Measurements from ENCODE around the gene CPTP. TPM values are rescaled to one million over a fixed set of nuclear protein-coding genes. Genes with fewer than 3 reads are reported as not detected.

CPTP gene
- total and polyA plus RNA-seq, 2 of the 13 experiments (the other 11 are each of a cell fraction or from before 2014, with no cell fraction given), result 5.5 to 9.3 TPM

GRCh38 chr1:1374929-1375662 lies 50.5 kb downstream of the CPTP start, which contains the start of gene AURKAIP1 (continued):
- TF ChIP-seq ZBTB25 (CRISPR knock-in tag; IDR thresholded peaks at IDR 0.05), result peak; percentile 99
- TF ChIP-seq KDM1A (CRISPR knock-in tag; IDR thresholded peaks at IDR 0.05), result no peak; the same call in 1 of the 2 replicates
- TF ChIP-seq NCOA2 (CRISPR knock-in tag; IDR thresholded peaks at IDR 0.05), result peak; percentile 65
- TF ChIP-seq PHB2 (IDR thresholded peaks at IDR 0.05; ENCODE audit: partially characterized antibody), result no peak

DNA sequence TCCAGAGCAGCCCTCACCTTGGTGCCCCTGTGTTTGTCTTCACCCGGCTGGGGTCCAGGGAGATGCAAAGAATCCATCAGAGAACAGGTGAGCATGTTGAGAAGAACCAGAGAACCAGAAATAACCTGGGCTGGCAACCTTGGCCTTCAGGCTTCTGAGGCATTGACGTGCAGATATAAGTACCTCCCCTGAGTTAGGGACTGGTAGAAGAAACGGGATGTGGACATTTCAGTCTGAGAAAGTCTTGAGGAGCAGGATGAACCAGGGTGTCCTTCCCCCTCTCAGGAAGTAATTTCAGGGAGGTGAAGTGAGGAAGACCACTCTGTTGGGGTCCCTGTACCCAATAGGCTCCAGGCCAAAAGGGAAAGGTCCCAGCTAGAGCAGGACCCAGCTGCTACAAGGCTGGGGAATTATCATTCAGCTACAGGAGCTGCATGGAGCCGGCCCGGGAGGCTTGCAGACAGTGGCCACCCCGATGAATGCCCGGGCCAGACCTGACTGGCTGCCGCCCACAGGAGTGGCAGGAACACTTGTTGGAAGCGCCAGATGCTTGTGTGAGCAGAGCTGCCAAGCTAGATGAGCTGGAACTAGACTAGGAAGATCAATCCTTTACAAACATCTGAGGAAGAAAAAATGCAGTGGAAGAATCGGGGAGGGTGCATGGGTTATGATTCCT lies 52.1 kb downstream of the CPTP start:
- H3K36me3 ChIP-seq (replicated peaks in 1 of 2; ENCODE audit: control insufficient read depth in 1 of 2, insufficient read depth in 2 of 2, low read length in 2 of 2), result peaks cover 0 to 2% of the 10 kb centered on the region in 2 experiments; a peak in 1 of 5 replicates
- CTCF ChIA-PET (ENCODE audit: low intra/inter-chr PET ratio, low total read pairs), result no interaction called here
- peaks cover 19% of the 10 kb centered on the region for H3K79me2 ChIP-seq (ENCODE audit: insufficient read depth, low read length)
- H3K4me2 ChIP-seq (ENCODE audit: low read depth, low read length), result peak overlapping the region; percentile 100
- ATAC-seq, result no peak
- H3K9ac ChIP-seq (ENCODE audit: insufficient read depth, low read depth, low read length), result peak overlapping the region; percentile 98
- intact Hi-C loops (cut with micrococcal nuclease; ENCODE audit: unreplicated experiment), result loop anchor here (2.0 kb wide), 1 partner anchor 22 kb away; the partner anchor contains the start of gene CCNL2
- H3K9me3 ChIP-seq (ENCODE audit: low read length), result no peaks in the 10 kb centered on the region
- in situ Hi-C loops (cut with HindIII; ENCODE audit: extremely low pct_ligation_motif_present, low pct_unique_long_range_greater_than_20kb), result no loop called here
- peak overlapping the region; percentile 79 for H3K27ac ChIP-seq (ENCODE audit: extremely low read length, insufficient read depth, low read length)
- DNase-seq (ENCODE audit: low spot score), result no peak
- H3K4me3 ChIP-seq (replicated peaks in 1 of 3; ENCODE audit: insufficient read depth in 1 of 3, low read depth in 2 of 3, low read length in 3 of 3), result peak overlapping the region; percentile 70 to 79 (median 74); a peak in 5 of 6 replicates
- no peaks in the 10 kb centered on the region; a peak in 1 of 5 replicates for H3K27me3 ChIP-seq (ENCODE audit: control insufficient read depth in 1 of 2, insufficient read depth in 2 of 2, low read length in 2 of 2)
- peaks cover 33% of the 10 kb centered on the region for H3K4me1 ChIP-seq (ENCODE audit: insufficient read depth, low read length)
- no peaks in the 10 kb centered on the region for H4K20me1 ChIP-seq (ENCODE audit: insufficient read depth, low read length)
- WGBS (ENCODE audit: low lambda C conversion rate), result 68% methylated on average over 10 of the region's 10 CpGs
- no peak for FAIRE-seq
- BruUV-seq (replicated peaks), result no TSS peak
- H2AFZ ChIP-seq (ENCODE audit: low read length), result no peak overlapping the region
- POLR2A ChIA-PET, result interaction anchor here (0.7 to 3.2 kb wide), 11 partner anchors 12 to 62 kb away, joined by 3 to 35 read pairs (median 15); partner anchors contain the start of genes CCNL2, DVL1 and MRPL20
- TF ChIP-seq GRHL1 (CRISPR knock-in tag; conservative IDR thresholded peaks at IDR 0.05), result no peak
- TF ChIP-seq ZNF274 (CRISPR knock-in tag; IDR thresholded peaks at IDR 0.05), result 0 out of 2 replicates have a peak, but pooled peaks have one; percentile 25
- TF ChIP-seq ZHX2 (IDR thresholded peaks at IDR 0.05; ENCODE audit: low read depth), result no peak
- TF ChIP-seq ZHX2 (CRISPR knock-in tag; IDR thresholded peaks at IDR 0.05; ENCODE audit: borderline replicate concordance), result no peak
- 0 out of 4 replicates have a peak, but pooled peaks of 1 of the 2 experiments have one; percentile 2 for TF ChIP-seq POLR2A (IDR thresholded peaks at IDR 0.05; ENCODE audit: insufficient read depth in 1 of 2, low read depth in 2 of 2, low read length in 2 of 2)
- TF ChIP-seq, protein P1, sequence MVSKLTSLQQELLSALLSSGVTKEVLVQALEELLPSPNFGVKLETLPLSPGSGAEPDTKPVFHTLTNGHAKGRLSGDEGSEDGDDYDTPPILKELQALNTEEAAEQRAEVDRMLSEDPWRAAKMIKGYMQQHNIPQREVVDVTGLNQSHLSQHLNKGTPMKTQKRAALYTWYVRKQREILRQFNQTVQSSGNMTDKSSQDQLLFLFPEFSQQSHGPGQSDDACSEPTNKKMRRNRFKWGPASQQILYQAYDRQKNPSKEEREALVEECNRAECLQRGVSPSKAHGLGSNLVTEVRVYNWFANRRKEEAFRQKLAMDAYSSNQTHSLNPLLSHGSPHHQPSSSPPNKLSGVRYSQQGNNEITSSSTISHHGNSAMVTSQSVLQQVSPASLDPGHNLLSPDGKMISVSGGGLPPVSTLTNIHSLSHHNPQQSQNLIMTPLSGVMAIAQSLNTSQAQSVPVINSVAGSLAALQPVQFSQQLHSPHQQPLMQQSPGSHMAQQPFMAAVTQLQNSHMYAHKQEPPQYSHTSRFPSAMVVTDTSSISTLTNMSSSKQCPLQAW (CRISPR knock-in tag; IDR thresholded peaks at IDR 0.05), result 0 out of 2 replicates have a peak, but pooled peaks have one; percentile 59
